Mammary epithelial cell (primary cell): ENCODE data around the gene FAF1.

ENCODE experiments used
- CTCF ChIP-seq, 2 donors: IDR thresholded peaks in 1 of 2; conservative IDR thresholded peaks in 1 of 2; 2 replicates each; pipeline ENCODE4 v1.5.1; 2011 to 2012; ENCODE audit warnings: inconsistent platforms in 2 of 2, low read length in 2 of 2, mild to moderate bottlenecking in 2 of 2, control low read depth in 1 of 2, low read depth in 1 of 2; ENCODE audit not compliant: insufficient read depth in 1 of 2; ENCODE audit errors: extremely low read depth in 1 of 2
- EZH2 ChIP-seq: IDR thresholded peaks from 2 replicates; pipeline ENCODE4 v1.6.1; 2012; ENCODE audit warnings: low read length, inconsistent platforms, borderline replicate concordance

- no peak for TF ChIP-seq CTCF (conservative IDR thresholded peaks at IDR 0.05 in 1 of 2, IDR thresholded peaks at IDR 0.05 in 1 of 2; ENCODE audit: extremely low read depth in 1 of 2, insufficient read depth in 1 of 2, low read depth in 1 of 2, low read length in 2 of 2)
- no peak for TF ChIP-seq EZH2
These were observed 12.7 kb upstream of the FAF1 start for GRCh38 chr1:50972766-50973165.
